ENCODE measurements around the gene SLF2. TPM values are rescaled to one million over a fixed set of nuclear protein-coding genes. Genes with fewer than 3 reads are reported as not detected.

Gene SLF2
- total and polyA plus RNA-seq, 2 of the 8 experiments (the other 6 are each of a cell fraction or from before 2014, with no cell fraction given), result 5.5 to 20.9 TPM

GRCh38 chr10:100888957-100889356 lies 23.8 kb upstream of the SLF2 start:
- Histone ChIP-seq H3K4me3 (ENCODE audit: extremely low read depth in 1 of 4, insufficient read depth in 2 of 4, low read depth in 3 of 4, low read length in 4 of 4) (no peak overlapping the region), H3K56ac (replicated peaks; ENCODE audit: insufficient read length, low read depth, low read length) (no peak overlapping the region), H3K27me3 (replicated peaks in 1 of 4; ENCODE audit: control insufficient read depth in 3 of 4, extremely low read depth in 1 of 4, insufficient read depth in 3 of 4, low read length in 3 of 4) (no peaks in the 10 kb centered on the region), H3K27ac (ENCODE audit: low read depth, low read length) (no peak overlapping the region), H2AK5ac (ENCODE audit: low read depth, low read length) (no peak overlapping the region), H4K5ac (ENCODE audit: insufficient read length, low read depth, low read length) (no peak overlapping the region), H3K23me2 (ENCODE audit: low read depth, low read length) (no peaks in the 10 kb centered on the region; the same call in 1 of the 2 replicates), H2AFZ (ENCODE audit: low read length) (no peak overlapping the region), H3K4ac (replicated peaks; ENCODE audit: insufficient read length, low read depth, low read length) (no peak overlapping the region), H3K14ac (ENCODE audit: insufficient read length) (no peak overlapping the region), H3K9ac (replicated peaks in 1 of 4; ENCODE audit: extremely low read depth in 1 of 4, low read depth in 3 of 4, low read length in 3 of 4) (no peak overlapping the region), H3K79me1 (ENCODE audit: low read depth, low read length) (no peaks in the 10 kb centered on the region), H2BK120ac (replicated peaks; ENCODE audit: low read depth, low read length) (no peak overlapping the region), H3K9me3 (ENCODE audit: insufficient read depth in 2 of 2, low read depth in 1 of 2, low read length in 1 of 2) (no peaks in the 10 kb centered on the region), H3K23ac (ENCODE audit: insufficient read length) (no peak overlapping the region), H3K18ac (ENCODE audit: extremely low read depth, low read length) (no peak overlapping the region), H4K20me1 (replicated peaks in 1 of 2; ENCODE audit: control insufficient read depth in 1 of 2, insufficient read depth in 2 of 2, low read length in 2 of 2) (no peaks in the 10 kb centered on the region), H3K79me2 (ENCODE audit: control insufficient read depth in 1 of 2, insufficient read depth in 2 of 2, low read length in 2 of 2) (no peaks in the 10 kb centered on the region), H2BK12ac (ENCODE audit: low read depth, low read length) (no peak overlapping the region), H2BK5ac (ENCODE audit: low read depth, low read length) (no peak overlapping the region), H3K36me3 (ENCODE audit: control insufficient read depth in 2 of 4, insufficient read depth in 4 of 4, low read length in 3 of 4) (no peaks in the 10 kb centered on the region), H3K4me1 (replicated peaks in 1 of 4; ENCODE audit: control insufficient read depth in 3 of 4, insufficient read depth in 4 of 4, low read length in 3 of 4) (peaks cover 0 to 8% (median 3%) of the 10 kb centered on the region in 4 experiments; a peak in 3 of 7 replicates), H4K8ac (ENCODE audit: extremely low read depth, insufficient read depth, low read length) (no peak overlapping the region), H3K4me2 (ENCODE audit: insufficient read depth in 1 of 2, low read depth in 2 of 2, low read length in 2 of 2) (no peak overlapping the region), H4K91ac (replicated peaks; ENCODE audit: insufficient read length, low read length) (no peak overlapping the region), H2BK15ac (ENCODE audit: low read length) (no peak overlapping the region), H2BK20ac (ENCODE audit: low read length) (no peak overlapping the region)
- POLR2A ChIA-PET (ENCODE audit: partially characterized antibody), result interaction anchor here (1.7 kb wide), 1 partner anchor 10 kb away, joined by 6 read pairs; no protein-coding TSS in a partner anchor
- FAIRE-seq, result no peak
- DNase-seq (ENCODE audit: low read depth in 1 of 2, low spot score in 2 of 2), result no peak
- 57% methylated on average over 3 of the region's 3 CpGs; no CpG with 5 or more reads in 1 of the 2 experiments for WGBS, 2 experiments (ENCODE audit: extremely low coverage in 1 of 2, insufficient coverage in 1 of 2, insufficient read length in 1 of 2, insufficient replicate concordance in 2 of 2, low coverage in 1 of 2, low lambda C conversion rate in 2 of 2, missing lambda C conversion rate in 1 of 2)
- CTCF ChIA-PET (ENCODE audit: partially characterized antibody), result interaction anchor here (0.6 to 7.6 kb wide), 55 partner anchors 8 to 377 kb away, joined by 3 to 110 read pairs (median 4); partner anchors contain the start of genes SEMA4G and SLF2
- TF ChIP-seq TBP (IDR thresholded peaks at IDR 0.05; ENCODE audit: low read depth, low read length) (no peak), HDAC6 (IDR thresholded peaks at IDR 0.05; ENCODE audit: low read depth, low read length) (no peak), TAF7 (optimal IDR thresholded peaks at IDR 0.05; ENCODE audit: borderline replicate concordance, low read depth, low read length) (no peak), RAD21 (IDR thresholded peaks at IDR 0.05 in 1 of 2, conservative IDR thresholded peaks at IDR 0.05 in 1 of 2; ENCODE audit: low read depth in 2 of 2, low read length in 2 of 2) (peak; percentile 27 to 32; a peak in 3 of 4 replicates), TCF12 (IDR thresholded peaks at IDR 0.05; ENCODE audit: low read depth, low read length) (no peak), KDM5A (IDR thresholded peaks at IDR 0.05; ENCODE audit: low read length) (no peak), CREB1 (IDR thresholded peaks at IDR 0.05) (no peak), SUZ12 (IDR thresholded peaks at IDR 0.05; ENCODE audit: low read length) (no peak), CTCF (IDR thresholded peaks at IDR 0.05; ENCODE audit: control extremely low read depth in 1 of 3, insufficient read depth in 1 of 3, low read depth in 1 of 3, low read length in 3 of 3) (peak in 1 of 3 experiments; percentile 47; a peak in 1 of 4 replicates), RNF2 (IDR thresholded peaks at IDR 0.05; ENCODE audit: borderline replicate concordance, low read depth, low read length, missing control alignments, poor library complexity, severe bottlenecking) (no peak)
